LNCAP (cell line): ENCODE data around the gene VKORC1L1.

Experiments
- CTCF ChIP-seq: fragments of 450-650 bp; IDR thresholded peaks from 2 replicates; pipeline ENCODE4 v1.5.1; 2017; ENCODE audit warnings: mild to moderate bottlenecking

VKORC1L1 gene

GRCh38 chr7:65938336-65938895, 65.5 kb downstream of the VKORC1L1 start:
- TF ChIP-seq CTCF: no peak

- no peak for TF ChIP-seq CTCF
Measured at GRCh38 chr7:65946904-65947303, 74.0 kb downstream of the VKORC1L1 start.

- TF ChIP-seq CTCF: no peak
Measured at GRCh38 chr7:65951837-65952578, 79.1 kb downstream of the VKORC1L1 start.

- TF ChIP-seq CTCF: no peak
Measured at GRCh38 chr7:65953001-65953720, 80.3 kb downstream of the VKORC1L1 start.

- TF ChIP-seq CTCF: no peak
Measured at GRCh38 chr7:65953890-65954450, 81.1 kb downstream of the VKORC1L1 start.

GRCh38 chr7:65955718-65956117, 82.8 kb downstream of the VKORC1L1 start:
- no peak for TF ChIP-seq CTCF

GRCh38 chr7:65960351-65961074, 87.6 kb downstream of the VKORC1L1 start:
- TF ChIP-seq CTCF: no peak
